ENCODE results near the gene ZNF679.
"Not testable (repeated sequence)": the region's sequence is repeated elsewhere in the genome, so short reads cannot be mapped to it uniquely, and the experiment has no call there.

The ZNF679 gene

GRCh38 chr7:64228174-64228573 is at the start of gene ZNF679:
TSS of gene ZNF679 (plus strand) at chr7:64228474. CDS start at chr7:64249118, 20,644 bp downstream.
- FAIRE-seq = not testable (repeated sequence)

GRCh38 chr7:64180989-64181388 is 47.3 kb upstream of the ZNF679 start:
- no peak for FAIRE-seq

- FAIRE-seq = no peak
Measured at GRCh38 chr7:64181586-64181985, 46.7 kb upstream of the ZNF679 start.

GRCh38 chr7:64182036-64182790 is 46.1 kb upstream of the ZNF679 start:
- FAIRE-seq = no peak

- no peak for FAIRE-seq
Measured at GRCh38 chr7:64183126-64183742, 45.0 kb upstream of the ZNF679 start.

- no peak for FAIRE-seq
Measured at GRCh38 chr7:64183827-64184372, 44.4 kb upstream of the ZNF679 start.

- no peak for FAIRE-seq
Measured at GRCh38 chr7:64184376-64184775, 43.9 kb upstream of the ZNF679 start.

- no peak for FAIRE-seq
Measured at GRCh38 chr7:64187408-64187807, 40.9 kb upstream of the ZNF679 start.

GRCh38 chr7:64192148-64192704 is 36.0 kb upstream of the ZNF679 start:
- no peak for FAIRE-seq

GRCh38 chr7:64192775-64193174 is 35.5 kb upstream of the ZNF679 start:
- FAIRE-seq = no peak

- no peak for FAIRE-seq
Measured at GRCh38 chr7:64206903-64207302, 21.4 kb upstream of the ZNF679 start, which contains the start of gene ZNF735. TSS of gene ZNF735 (plus strand) at chr7:64207203. CDS start at chr7:64207203, 0 bp downstream.

GRCh38 chr7:64219710-64220298 is 8.5 kb upstream of the ZNF679 start:
- FAIRE-seq = not testable (repeated sequence)

- FAIRE-seq = no peak
Measured at GRCh38 chr7:64223366-64223765, 4.9 kb upstream of the ZNF679 start.

- FAIRE-seq = no peak
Measured at GRCh38 chr7:64266341-64266919, 38.2 kb downstream of the ZNF679 start.

GRCh38 chr7:64277630-64278029 is 49.4 kb downstream of the ZNF679 start:
- no peak for FAIRE-seq

- FAIRE-seq = no peak
Measured at GRCh38 chr7:64294701-64295420, 66.6 kb downstream of the ZNF679 start.

GRCh38 chr7:64297418-64297817 is 69.1 kb downstream of the ZNF679 start:
- not testable (repeated sequence) for FAIRE-seq

GRCh38 chr7:64300641-64301405 is 72.5 kb downstream of the ZNF679 start:
- FAIRE-seq = no peak

- FAIRE-seq = peak; percentile 92
Measured at GRCh38 chr7:64307254-64308015, 79.2 kb downstream of the ZNF679 start.

- no peak for FAIRE-seq
Measured at GRCh38 chr7:64308016-64308270, 79.7 kb downstream of the ZNF679 start.

GRCh38 chr7:64310426-64310825 is 82.2 kb downstream of the ZNF679 start:
- FAIRE-seq = no peak

Data from islet of Langerhans (tissue), 1 donor.